Fibroblast of skin of left biceps (primary cell): ENCODE measurements around the gene TFAP2E.
"Not testable (repeated sequence)": the region's sequence is repeated elsewhere in the genome, so short reads cannot be mapped to it uniquely, and the experiment has no call there.

Source experiments
- DNase-seq, 2 experiments: peaks; one replicate each; pipeline ENCODE4 v3.0.0-alpha.2; 2013; ENCODE audit warnings: low read depth in 2 of 2

Gene TFAP2E

DNA sequence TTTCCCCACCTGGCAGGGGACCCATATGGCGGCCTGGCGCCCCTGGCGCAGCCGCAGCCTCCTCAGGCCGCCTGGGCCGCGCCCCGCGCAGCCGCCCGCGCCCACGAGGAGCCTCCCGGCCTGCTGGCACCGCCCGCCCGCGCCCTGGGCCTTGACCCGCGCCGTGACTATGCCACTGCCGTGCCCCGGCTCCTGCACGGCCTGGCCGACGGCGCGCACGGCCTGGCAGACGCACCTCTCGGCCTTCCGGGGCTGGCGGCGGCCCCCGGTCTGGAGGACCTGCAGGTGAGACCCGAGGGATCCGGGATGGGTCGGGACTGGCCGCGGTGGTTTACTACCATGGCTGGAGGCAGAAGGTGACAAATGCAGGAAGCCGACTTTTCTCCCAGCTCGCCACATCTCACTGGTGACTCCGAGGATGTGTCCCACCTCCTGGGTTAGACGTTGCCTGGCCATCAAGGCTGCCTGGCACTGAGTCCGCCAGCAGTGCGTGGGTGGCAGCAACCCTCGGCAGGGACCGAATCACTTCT is 1.1 kb downstream of the TFAP2E start:
- no peak for DNase-seq

DNA sequence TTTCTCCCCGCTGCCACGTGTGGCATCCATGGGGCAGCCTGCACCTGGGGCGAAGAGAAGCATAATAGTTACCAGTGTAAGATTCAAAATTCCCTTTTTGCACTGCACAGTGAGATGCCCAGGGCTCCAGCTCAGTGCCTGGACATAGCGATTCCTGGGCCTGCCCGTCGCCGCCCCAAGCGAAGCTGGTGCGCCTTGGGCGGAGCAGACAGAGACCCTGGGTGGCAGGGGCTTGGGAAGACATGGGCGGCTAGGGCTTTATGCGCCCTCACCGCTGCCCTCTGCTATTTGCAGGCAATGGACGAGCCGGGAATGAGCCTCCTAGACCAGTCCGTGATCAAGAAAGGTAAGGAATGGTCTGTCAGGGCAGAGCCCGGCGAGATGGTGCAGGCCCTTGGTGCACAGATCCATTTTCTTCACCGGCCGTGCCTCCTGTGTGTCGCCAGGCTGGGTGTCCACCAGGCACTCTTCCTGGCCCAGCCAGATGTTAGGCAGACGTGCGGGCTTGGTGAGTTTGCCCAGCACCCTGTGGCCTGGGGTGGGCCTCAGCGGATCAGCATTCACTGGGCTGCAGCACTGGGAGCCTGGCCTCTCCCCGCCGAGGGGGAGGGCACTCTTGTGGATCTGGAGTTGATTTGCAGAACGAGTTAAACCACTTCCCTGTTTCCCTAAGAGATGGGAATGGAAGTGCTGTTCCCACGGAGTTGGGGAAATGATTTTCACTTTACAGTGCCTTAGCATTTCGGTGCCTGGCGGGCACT is 1.7 kb downstream of the TFAP2E start:
- no peak for DNase-seq

DNA sequence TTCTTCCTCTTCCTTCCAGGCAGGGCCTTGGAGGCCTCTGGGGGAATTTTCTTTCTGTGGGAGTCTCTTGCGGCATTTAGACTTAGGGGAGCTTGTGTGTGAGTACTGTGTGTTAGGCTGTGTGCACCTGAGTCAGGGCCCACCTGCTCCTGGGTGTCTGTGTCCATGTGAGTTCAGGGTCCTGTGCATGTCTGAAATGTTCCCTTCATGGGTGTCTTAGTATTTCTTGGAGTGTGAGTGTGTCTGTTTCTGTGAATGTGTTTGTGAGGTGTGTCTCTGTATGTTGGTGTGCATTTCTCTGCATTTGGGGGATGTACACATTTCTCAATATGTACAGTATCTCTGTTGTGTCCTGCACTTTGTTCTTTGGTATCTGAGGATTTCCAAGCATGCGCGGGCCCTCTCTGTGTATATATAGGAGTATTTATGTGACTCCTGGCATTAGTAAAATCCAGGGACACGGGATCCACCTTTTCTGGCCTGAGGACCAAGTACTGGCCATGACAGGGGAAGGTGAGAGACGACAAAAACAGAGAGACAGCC is 2.4 kb downstream of the TFAP2E start:
- no peak for DNase-seq

DNA sequence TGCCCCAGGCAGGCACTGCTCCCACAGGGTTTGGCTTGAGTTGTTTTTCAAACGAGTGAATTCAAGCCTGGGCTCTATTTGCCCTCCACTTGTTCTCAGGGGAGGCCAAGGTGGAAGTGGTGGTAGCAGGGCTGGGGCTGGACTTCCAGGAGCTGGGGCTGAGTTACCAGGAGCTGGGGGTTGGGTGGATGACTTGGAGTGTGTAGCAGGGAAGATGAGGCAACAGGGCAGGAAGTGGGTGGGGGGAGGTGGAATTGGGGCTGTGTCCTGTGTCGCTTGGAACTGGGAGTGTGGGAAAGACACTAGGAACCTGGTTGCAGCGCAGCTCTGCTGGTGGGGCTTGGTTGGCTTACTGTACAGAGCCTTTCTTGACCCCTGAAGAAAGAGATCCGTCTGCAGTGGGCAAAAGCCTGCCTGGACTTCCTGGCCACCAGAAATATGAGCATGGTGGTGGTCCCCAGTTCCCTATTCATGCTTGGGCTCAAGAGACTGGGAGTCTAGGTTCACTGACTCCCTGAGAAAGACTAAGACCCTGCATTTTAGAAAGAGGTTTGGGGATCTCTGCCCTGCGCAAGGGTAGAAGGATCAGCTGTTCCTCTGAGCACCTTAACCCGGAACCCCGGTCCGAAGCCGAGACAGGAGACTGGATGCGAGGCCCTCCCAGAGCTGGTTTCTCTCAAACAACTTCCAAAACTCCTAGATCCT is 3.1 kb downstream of the TFAP2E start:
- DNase-seq = no peak

DNA sequence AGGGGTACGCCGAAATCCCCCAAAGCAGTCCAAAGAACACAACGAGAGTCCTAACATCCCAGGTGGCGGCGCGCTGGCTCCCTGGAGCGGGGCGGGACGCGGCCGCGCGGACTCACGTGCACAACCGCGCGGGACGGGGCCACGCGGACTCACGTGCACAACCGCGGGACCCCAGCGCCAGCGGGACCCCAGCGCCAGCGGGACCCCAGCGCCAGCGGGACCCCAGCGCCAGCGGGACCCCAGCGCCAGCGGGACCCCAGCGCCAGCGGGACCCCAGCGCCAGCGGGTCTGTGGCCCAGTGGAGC is 3.6 kb downstream of the TFAP2E start:
- DNase-seq = not testable (repeated sequence)

GRCh38 chr1:35577071-35577998 is 4.2 kb downstream of the TFAP2E start:
- no peak for DNase-seq

DNA sequence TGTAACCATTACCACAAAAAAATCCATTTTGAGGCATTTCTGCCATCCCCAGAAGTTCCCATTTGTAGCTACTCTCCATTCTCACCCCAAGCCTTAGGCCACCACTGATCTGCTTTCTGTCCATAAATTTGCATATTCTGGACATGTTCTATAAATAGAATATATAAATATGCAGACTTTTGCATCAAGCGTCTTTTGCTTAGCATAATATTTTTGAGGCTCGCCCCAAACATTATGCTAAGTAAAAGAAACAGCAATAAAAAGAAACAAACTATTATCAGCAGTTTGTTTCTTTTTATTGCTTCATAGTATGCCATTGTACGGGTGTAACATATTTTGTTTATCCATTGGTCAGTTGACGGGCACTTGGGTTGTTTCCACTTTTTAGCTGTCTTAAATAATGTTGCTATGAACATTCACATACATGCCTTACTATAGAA is 7.9 kb downstream of the TFAP2E start:
- DNase-seq = no peak

- DNase-seq = not testable (repeated sequence)
These were observed 8.5 kb downstream of the TFAP2E start for GRCh38 chr1:35581621-35582020.

DNA sequence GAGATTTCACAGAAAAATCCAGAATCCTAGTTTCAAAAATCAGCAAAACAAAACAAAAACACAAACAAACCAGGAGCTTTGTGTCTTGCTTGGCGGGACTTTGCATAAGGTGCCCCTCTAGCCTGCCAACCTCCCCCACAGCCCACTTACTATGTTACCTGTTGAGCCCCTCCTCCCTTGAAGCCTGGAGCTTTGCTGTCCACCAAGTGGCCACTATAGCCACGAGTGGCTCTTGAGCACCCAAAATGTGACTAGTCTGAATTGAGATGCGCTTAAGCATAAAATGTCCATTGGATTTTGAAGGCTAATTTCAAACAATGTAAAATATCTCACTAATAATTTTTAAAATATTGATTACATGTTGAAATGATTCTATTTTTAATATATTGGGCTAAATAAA is 12.2 kb downstream of the TFAP2E start:
- DNase-seq = no peak

DNA sequence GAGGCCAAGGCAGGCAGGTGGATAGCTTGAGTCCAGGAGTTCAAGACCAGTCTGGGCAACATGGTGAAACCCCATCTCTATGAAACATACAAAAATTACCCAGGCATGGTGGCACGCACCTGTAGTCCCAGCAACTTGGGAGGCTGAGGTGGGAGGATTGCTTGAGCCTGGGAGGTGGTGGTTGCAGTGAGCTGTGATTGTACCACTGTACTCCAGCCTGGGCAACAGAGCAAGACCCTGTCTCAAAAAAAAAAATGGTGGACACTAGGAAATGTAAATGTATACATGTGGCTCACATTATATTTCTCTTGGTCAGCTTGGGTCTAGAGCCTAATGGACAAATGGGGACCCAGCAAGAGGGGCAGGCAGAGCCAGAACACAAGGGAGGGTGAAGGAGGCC is 12.7 kb downstream of the TFAP2E start:
- DNase-seq = not testable (repeated sequence)

DNA sequence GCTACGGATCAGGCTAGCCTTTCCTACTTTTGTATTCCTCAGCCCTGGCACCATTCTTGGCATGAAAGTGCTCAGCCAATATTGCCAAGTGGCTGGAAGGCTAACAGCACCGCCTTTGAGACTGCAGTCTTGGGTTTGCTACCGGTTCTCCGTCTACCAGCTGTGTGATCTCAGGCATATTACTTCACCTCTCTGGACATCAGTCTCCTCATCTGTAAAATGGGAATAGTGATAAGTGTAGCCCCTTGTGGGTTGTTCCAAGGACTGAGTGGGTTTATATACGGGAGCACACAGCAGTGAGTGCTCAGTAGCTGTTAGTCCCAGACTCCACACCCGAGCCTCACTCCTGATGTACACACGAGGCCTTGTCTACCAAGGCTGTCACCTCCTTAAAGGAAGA is 13.7 kb downstream of the TFAP2E start:
- no peak for DNase-seq

GRCh38 chr1:35587736-35588135 is 14.6 kb downstream of the TFAP2E start:
- DNase-seq = no peak

DNA sequence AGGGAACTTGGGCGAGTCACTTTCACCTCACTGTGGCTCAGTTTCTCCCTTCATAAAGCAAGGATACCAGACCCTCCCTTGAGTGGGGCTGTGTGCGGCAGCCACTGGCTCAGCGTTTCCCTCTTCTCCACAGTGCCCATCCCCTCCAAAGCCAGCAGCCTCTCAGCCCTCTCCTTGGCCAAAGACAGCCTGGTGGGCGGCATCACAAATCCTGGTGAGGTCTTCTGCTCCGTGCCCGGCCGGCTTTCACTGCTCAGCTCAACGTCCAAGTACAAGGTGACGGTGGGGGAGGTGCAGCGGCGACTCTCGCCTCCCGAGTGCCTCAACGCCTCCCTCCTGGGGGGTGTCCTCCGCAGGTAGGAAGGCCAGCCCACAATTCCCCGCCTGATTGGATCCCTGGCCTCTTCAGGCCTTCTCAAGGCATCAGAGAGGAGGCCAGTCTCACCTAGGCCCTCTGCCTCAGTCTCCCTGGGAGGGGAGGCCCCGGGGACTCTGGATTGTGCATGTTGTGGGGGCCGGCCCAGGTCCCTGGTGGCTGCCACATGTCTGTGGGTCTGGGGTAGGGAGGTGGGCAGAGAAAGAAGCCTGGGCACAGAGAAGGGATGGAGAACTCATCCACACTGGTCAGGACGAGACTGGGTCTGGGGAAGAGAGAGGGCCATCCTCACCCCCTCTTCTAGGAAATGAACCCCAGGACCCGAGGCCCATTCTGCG is 15.2 kb downstream of the TFAP2E start:
- DNase-seq = no peak

- no peak for DNase-seq
These were observed 16.7 kb downstream of the TFAP2E start for GRCh38 chr1:35589516-35590427.

DNA sequence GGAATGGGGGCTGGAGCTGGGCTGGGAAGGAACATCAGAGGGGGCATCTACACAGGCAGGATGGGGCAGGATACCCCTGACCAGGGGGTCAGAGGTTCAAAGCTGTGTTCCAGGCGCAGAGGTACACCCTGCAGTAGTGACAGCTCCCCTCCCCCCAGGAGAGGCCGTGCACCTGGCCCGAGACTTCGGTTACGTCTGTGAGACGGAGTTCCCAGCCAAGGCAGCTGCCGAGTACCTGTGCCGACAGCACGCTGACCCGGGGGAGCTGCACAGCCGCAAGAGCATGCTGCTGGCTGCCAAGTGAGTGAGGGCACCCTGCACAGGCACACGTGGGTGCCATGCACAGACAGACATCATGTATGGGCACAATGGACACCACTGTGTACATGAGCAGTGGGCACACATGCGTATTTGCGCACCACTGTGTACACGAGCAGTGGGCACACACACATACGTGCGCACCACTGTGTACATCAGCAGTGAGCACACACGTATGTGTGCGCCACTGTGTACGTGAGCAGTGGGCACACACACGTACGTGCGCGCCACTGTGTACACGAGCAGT is 17.4 kb downstream of the TFAP2E start:
- no peak for DNase-seq

- DNase-seq = no peak
These were observed 18.1 kb downstream of the TFAP2E start for GRCh38 chr1:35591211-35591610.

DNA sequence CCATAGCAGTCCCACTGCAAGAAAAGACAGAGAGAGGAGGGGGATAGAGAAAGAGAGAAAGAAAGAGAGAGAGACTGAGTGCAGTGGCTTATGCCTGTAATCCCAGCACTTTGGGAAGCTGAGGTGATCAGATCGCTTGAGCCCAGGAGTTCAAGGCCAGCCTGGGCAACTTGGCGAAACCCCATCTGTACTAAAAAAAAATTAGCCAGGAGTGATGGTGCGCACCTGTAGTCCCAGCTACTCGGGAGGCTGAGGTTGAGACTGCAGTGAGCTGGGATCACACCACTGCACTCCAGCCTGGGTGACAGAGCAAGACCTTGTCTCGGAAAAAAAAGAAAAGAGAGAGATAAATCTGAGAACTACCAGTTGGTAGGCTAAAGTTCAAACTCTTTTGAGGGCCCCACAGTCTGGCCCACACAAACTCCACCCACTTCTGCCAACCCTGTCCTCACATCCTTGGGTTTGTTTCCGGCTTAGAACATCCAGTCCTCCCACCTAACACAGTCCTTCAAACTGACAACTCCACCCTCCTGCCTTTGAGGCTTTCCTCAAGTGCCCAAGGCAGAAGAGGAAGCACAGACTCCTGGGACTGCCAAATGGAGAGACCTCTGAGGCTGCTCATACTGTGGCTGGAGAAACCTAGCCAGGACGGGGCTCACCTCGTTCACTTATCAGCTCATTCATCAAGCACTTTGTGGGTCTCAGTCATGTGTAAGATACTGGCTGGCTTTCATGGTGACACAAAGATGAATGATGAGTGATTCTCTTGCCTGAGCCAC is 20.1 kb downstream of the TFAP2E start:
- no peak for DNase-seq

DNA sequence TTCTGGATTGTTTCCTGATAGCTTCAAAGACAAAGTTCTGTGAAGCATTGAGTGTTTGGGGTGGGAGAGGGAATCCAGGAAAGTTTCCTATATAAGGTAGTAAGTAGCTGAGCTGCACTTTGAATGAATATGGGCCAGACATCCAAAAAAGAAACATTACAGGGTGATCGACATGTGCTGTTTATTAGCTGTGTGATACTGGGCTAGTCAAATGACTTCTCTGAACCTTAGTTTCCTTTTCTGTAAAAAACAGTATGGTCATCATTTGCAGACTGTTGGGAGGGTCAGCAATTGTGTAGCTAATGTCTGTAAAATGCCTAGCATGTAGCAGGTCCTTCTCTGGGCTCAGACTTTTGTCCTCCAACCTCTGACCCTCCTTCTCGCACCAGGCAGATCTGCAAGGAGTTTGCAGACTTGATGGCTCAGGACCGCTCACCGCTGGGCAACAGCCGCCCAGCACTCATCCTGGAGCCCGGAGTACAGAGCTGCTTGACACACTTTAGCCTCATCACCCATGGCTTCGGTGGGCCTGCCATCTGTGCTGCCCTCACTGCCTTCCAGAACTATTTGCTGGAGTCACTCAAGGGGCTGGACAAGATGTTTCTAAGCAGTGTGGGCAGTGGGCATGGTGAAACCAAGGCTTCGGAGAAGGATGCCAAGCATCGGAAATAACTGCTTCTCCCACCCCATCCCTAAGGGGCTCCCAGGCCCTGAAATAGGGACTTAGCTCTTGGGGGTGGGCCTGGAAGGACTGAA is 21.1 kb downstream of the TFAP2E start:
- no peak for DNase-seq
